Measurements from ENCODE around the gene SLC6A8.

SLC6A8 gene

GRCh38 chrX:153648358-153649177 is 39.2 kb upstream of the SLC6A8 start:
- ChIA-PET POLR2A (no interaction called here), CTCF (interaction anchor here (0.7 to 1.8 kb wide), 6 partner anchors 8 to 108 kb away, joined by 3 to 5 read pairs (median 4); no protein-coding TSS in a partner anchor)
- DNase-seq (ENCODE audit: low read depth, low spot score), result no peak
- no peak overlapping the region for H3K4me3 ChIP-seq (ENCODE audit: low read depth, low read length)
- TF ChIP-seq CTCF (IDR thresholded peaks at IDR 0.05; ENCODE audit: insufficient read depth, low read length, missing control alignments), result no peak

- POLR2A ChIA-PET, result no interaction called here
- CTCF ChIA-PET, result interaction anchor here (1.2 to 1.8 kb wide), 4 partner anchors 10 to 96 kb away, joined by 3 to 5 read pairs (median 5); no protein-coding TSS in a partner anchor
- no peak for DNase-seq (ENCODE audit: low read depth, low spot score)
- TF ChIP-seq CTCF (IDR thresholded peaks at IDR 0.05; ENCODE audit: insufficient read depth, low read length, missing control alignments), result peak; percentile 20
- H3K4me3 ChIP-seq (ENCODE audit: low read depth, low read length), result no peak overlapping the region
Observed at GRCh38 chrX:153649178-153649914, 38.4 kb upstream of the SLC6A8 start.

- no peak for TF ChIP-seq CTCF (IDR thresholded peaks at IDR 0.05; ENCODE audit: insufficient read depth, low read length, missing control alignments)
- ChIA-PET POLR2A (no interaction called here), CTCF (interaction anchor here (1.2 to 1.8 kb wide), 3 partner anchors 9 to 97 kb away, joined by 3 to 5 read pairs (median 5); no protein-coding TSS in a partner anchor)
- no peak for DNase-seq (ENCODE audit: low read depth, low spot score)
- no peak overlapping the region for H3K4me3 ChIP-seq (ENCODE audit: low read depth, low read length)
Observed at GRCh38 chrX:153649915-153650782, 37.6 kb upstream of the SLC6A8 start.

GRCh38 chrX:153650959-153651358 is 36.8 kb upstream of the SLC6A8 start:
- no peak for DNase-seq (ENCODE audit: low read depth, low spot score)
- no peak overlapping the region for H3K4me3 ChIP-seq (ENCODE audit: low read depth, low read length)
- ChIA-PET CTCF (interaction anchor here (1.3 to 1.4 kb wide), 2 partner anchors 11 to 17 kb away, joined by 4 to 6 read pairs; no protein-coding TSS in a partner anchor), POLR2A (no interaction called here)
- no peak for TF ChIP-seq CTCF (IDR thresholded peaks at IDR 0.05; ENCODE audit: insufficient read depth, low read length, missing control alignments)

GRCh38 chrX:153651540-153652079 is 36.1 kb upstream of the SLC6A8 start:
- CTCF ChIA-PET, result interaction anchor here (0.8 to 1.4 kb wide), 3 partner anchors 10 to 17 kb away, joined by 3 to 6 read pairs (median 4); no protein-coding TSS in a partner anchor
- DNase-seq (ENCODE audit: low read depth, low spot score), result no peak

More at GRCh38 chrX:153651540-153652079, 36.1 kb upstream of the SLC6A8 start:
- no peak overlapping the region for H3K4me3 ChIP-seq (ENCODE audit: low read depth, low read length)
- POLR2A ChIA-PET, result no interaction called here
- TF ChIP-seq CTCF (IDR thresholded peaks at IDR 0.05; ENCODE audit: insufficient read depth, low read length, missing control alignments), result peak; percentile 27
